HG03442 (cell line): ENCODE measurements around the gene MAP7.
A peak's percentile ranks its signal among the peaks of the same experiment; 100 is the strongest.

ENCODE experiments used
- ATAC-seq: cut with Tn5 transposase; IDR thresholded peaks from one replicate; pipeline ENCODE4 v1.9.1; 2021; ENCODE audit warnings: mild to moderate bottlenecking, moderate library complexity; ENCODE audit not compliant: unreplicated experiment

MAP7 gene

GRCh38 chr6:136344420-136344819 is 205.8 kb downstream of the MAP7 start:
- no peak for ATAC-seq

- no peak for ATAC-seq
Measured at GRCh38 chr6:136343700-136344099, 206.5 kb downstream of the MAP7 start.

- ATAC-seq: no peak
Measured at GRCh38 chr6:136343275-136343674, 206.9 kb downstream of the MAP7 start.

- ATAC-seq: no peak
Measured at GRCh38 chr6:136341967-136342366, 208.3 kb downstream of the MAP7 start.

- no peak for ATAC-seq
Measured at GRCh38 chr6:136341367-136341766, 208.9 kb downstream of the MAP7 start.

- ATAC-seq: no peak
Measured at GRCh38 chr6:136338486-136338885, 211.7 kb downstream of the MAP7 start.

GRCh38 chr6:136337606-136338005 is 212.6 kb downstream of the MAP7 start:
- ATAC-seq: no peak

- no peak for ATAC-seq
Measured at GRCh38 chr6:136337121-136337520, 213.1 kb downstream of the MAP7 start.

- ATAC-seq: no peak
Measured at GRCh38 chr6:136335736-136336363, 214.4 kb downstream of the MAP7 start.

GRCh38 chr6:136334853-136335252 is 215.4 kb downstream of the MAP7 start:
- ATAC-seq: no peak

GRCh38 chr6:136334465-136334846 is 215.8 kb downstream of the MAP7 start:
- no peak for ATAC-seq

GRCh38 chr6:136333824-136334464 is 216.3 kb downstream of the MAP7 start:
- ATAC-seq: no peak

- no peak for ATAC-seq
Measured at GRCh38 chr6:136331461-136331860, 218.8 kb downstream of the MAP7 start.

GRCh38 chr6:136330634-136331033 is 219.6 kb downstream of the MAP7 start:
- no peak for ATAC-seq

GRCh38 chr6:136326038-136326553 is 224.1 kb downstream of the MAP7 start:
- ATAC-seq: no peak

- ATAC-seq: no peak
Measured at GRCh38 chr6:136324686-136325380, 225.4 kb downstream of the MAP7 start.

GRCh38 chr6:136323431-136324112 is 226.7 kb downstream of the MAP7 start:
- ATAC-seq: no peak

GRCh38 chr6:136319732-136320131 is 230.5 kb downstream of the MAP7 start:
- ATAC-seq: no peak

- no peak for ATAC-seq
Measured at GRCh38 chr6:136318676-136319075, 231.5 kb downstream of the MAP7 start.

GRCh38 chr6:136317971-136318370 is 232.3 kb downstream of the MAP7 start:
- ATAC-seq: no peak

GRCh38 chr6:136317021-136317694 is 233.1 kb downstream of the MAP7 start:
- ATAC-seq: peak; percentile 74
